ENCODE data around the gene MORC3.

Gene MORC3

GRCh38 chr21:36408568-36408967 is 88.6 kb downstream of the MORC3 start:
- no peak for DNase-seq (ENCODE audit: low read depth, low spot score)
- in situ Hi-C loops (cut with HindIII; ENCODE audit: low sequenced_read_pairs): no loop called here
- no peak overlapping the region for H3K4me3 ChIP-seq (ENCODE audit: low read depth, low read length)
- no peak for TF ChIP-seq CTCF (IDR thresholded peaks at IDR 0.05; ENCODE audit: low read depth, low read length)

- in situ Hi-C loops (cut with HindIII; ENCODE audit: low sequenced_read_pairs): no loop called here
- no peak for TF ChIP-seq CTCF (IDR thresholded peaks at IDR 0.05; ENCODE audit: low read depth, low read length)
- no peak overlapping the region for H3K4me3 ChIP-seq (ENCODE audit: low read depth, low read length)
- DNase-seq (ENCODE audit: low read depth, low spot score): no peak
Measured at GRCh38 chr21:36411301-36411700, 91.3 kb downstream of the MORC3 start.

GRCh38 chr21:36412916-36413315 is 92.9 kb downstream of the MORC3 start:
- in situ Hi-C loops (cut with HindIII; ENCODE audit: low sequenced_read_pairs): no loop called here
- no peak for DNase-seq (ENCODE audit: low read depth, low spot score)
- no peak overlapping the region for H3K4me3 ChIP-seq (ENCODE audit: low read depth, low read length)
- TF ChIP-seq CTCF (IDR thresholded peaks at IDR 0.05; ENCODE audit: low read depth, low read length): no peak

GRCh38 chr21:36415375-36415774 is 95.4 kb downstream of the MORC3 start:
- no peak for DNase-seq (ENCODE audit: low read depth, low spot score)
- in situ Hi-C loops (cut with HindIII; ENCODE audit: low sequenced_read_pairs): no loop called here
- TF ChIP-seq CTCF (IDR thresholded peaks at IDR 0.05; ENCODE audit: low read depth, low read length): no peak
- H3K4me3 ChIP-seq (ENCODE audit: low read depth, low read length): no peak overlapping the region

- DNase-seq (ENCODE audit: low read depth, low spot score): no peak
- in situ Hi-C loops (cut with HindIII; ENCODE audit: low sequenced_read_pairs): no loop called here
- H3K4me3 ChIP-seq (ENCODE audit: low read depth, low read length): no peak overlapping the region
- TF ChIP-seq CTCF (IDR thresholded peaks at IDR 0.05; ENCODE audit: low read depth, low read length): no peak
Measured at GRCh38 chr21:36419241-36419640, 99.2 kb downstream of the MORC3 start.

DNA sequence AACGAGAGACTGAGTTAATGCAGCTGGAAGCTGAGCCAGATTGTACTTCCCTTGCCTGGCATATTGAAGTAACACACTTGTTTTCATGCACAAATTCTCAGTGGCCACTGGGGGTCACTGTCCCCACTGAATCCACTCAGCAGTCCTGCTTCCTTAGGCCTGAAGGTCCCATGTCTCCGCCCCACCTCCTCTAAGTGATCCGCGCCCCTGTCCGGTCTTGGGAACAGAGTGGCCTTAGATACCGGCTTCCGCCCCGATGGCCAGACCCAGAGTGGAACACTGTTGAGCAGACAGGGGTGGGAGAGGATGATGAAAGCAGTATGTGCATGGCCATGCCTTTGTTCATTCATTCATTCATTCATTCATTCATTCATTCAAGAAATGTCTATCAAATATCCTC is 100.0 kb downstream of the MORC3 start:
- TF ChIP-seq CTCF (IDR thresholded peaks at IDR 0.05; ENCODE audit: low read depth, low read length): peak; percentile 82
- in situ Hi-C loops (cut with HindIII; ENCODE audit: low sequenced_read_pairs): no loop called here
- H3K4me3 ChIP-seq (ENCODE audit: low read depth, low read length): no peak overlapping the region
- DNase-seq (ENCODE audit: low read depth, low spot score): peak; percentile 90

Data from astrocyte of the spinal cord (primary cell).